GM12874 (cell line): ENCODE data around the gene COL27A1.

Experiments used
- CTCF ChIP-seq: IDR thresholded peaks from 2 replicates; pipeline ENCODE4 v1.5.1; 2011; ENCODE audit warnings: low read depth, mild to moderate bottlenecking, control low read depth, low read length, moderate library complexity; ENCODE audit not compliant: insufficient read depth

The COL27A1 gene

GRCh38 chr9:114345493-114346065, 190.2 kb downstream of the COL27A1 start:
- TF ChIP-seq CTCF = no peak

- TF ChIP-seq CTCF = no peak
These were observed 190.8 kb downstream of the COL27A1 start for GRCh38 chr9:114346146-114346545.

- TF ChIP-seq CTCF = no peak
These were observed 192.3 kb downstream of the COL27A1 start for GRCh38 chr9:114347675-114348074.

GRCh38 chr9:114348261-114348905, 193.0 kb downstream of the COL27A1 start:
- no peak for TF ChIP-seq CTCF

- TF ChIP-seq CTCF = no peak
These were observed 193.7 kb downstream of the COL27A1 start for GRCh38 chr9:114348906-114349482.

- TF ChIP-seq CTCF = no peak
These were observed 194.6 kb downstream of the COL27A1 start for GRCh38 chr9:114349713-114350480.
